Stimulated activated naive CD8-positive, alpha-beta T cell treated with anti-CD3 and anti-CD28 coated beads, Interleukin-15, Interleukin-2, amounts not matched to agents 100 ng/mL and 50 ng/mL, for 24 hours (primary cell): ENCODE results near the gene IL1RAPL2.

Experiments
- H3K27ac Mint-ChIP-seq: one replicate; pipeline ENCODE4 v1.8.0; 2021; ENCODE audit warnings: mild to moderate bottlenecking, mixed read lengths
- H3K27me3 Mint-ChIP-seq: one replicate; pipeline ENCODE4 v1.8.0; 2021; ENCODE audit warnings: mixed read lengths
- H3K36me3 Mint-ChIP-seq: one replicate; pipeline ENCODE4 v1.8.0; 2021; ENCODE audit warnings: low read depth, mixed read lengths
- H3K4me1 Mint-ChIP-seq: one replicate; pipeline ENCODE4 v1.8.0; 2021; ENCODE audit warnings: low read depth, mixed read lengths
- H3K4me3 Mint-ChIP-seq: one replicate; pipeline ENCODE4 v1.8.0; 2021; ENCODE audit warnings: mild to moderate bottlenecking, mixed read lengths
- H3K9me3 Mint-ChIP-seq: one replicate; pipeline ENCODE4 v1.8.0; 2021; ENCODE audit warnings: mixed read lengths

Gene IL1RAPL2

GRCh38 chrX:105553118-105553517 is 987.1 kb downstream of the IL1RAPL2 start:
- Mint-ChIP-seq H3K27me3 (no peaks in the 10 kb centered on the region), H3K4me3 (no peak overlapping the region), H3K27ac (no peak overlapping the region), H3K9me3 (no peaks in the 10 kb centered on the region), H3K4me1 (no peaks in the 10 kb centered on the region), H3K36me3 (no peaks in the 10 kb centered on the region)

DNA sequence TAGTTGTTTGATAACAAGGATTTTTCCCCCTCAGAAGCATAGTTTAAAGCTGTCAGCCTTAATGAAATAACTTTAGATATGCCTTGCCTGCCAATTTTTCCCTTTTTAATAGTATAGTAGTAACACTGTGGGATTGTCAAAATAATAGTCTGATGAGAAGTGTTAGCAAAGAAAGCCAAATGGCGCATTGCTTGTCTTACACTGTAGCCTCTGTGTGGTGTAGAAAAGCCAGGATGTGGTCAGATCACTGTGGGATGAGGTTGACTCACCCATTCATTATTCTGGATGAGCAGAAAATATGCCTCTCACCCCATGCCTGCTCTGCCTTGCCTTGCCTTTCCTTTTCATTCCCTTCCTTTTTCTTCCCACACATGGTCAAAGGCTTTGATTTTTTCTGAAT is 998.5 kb downstream of the IL1RAPL2 start:
- Mint-ChIP-seq H3K36me3 (no peaks in the 10 kb centered on the region), H3K27me3 (no peaks in the 10 kb centered on the region)

DNA sequence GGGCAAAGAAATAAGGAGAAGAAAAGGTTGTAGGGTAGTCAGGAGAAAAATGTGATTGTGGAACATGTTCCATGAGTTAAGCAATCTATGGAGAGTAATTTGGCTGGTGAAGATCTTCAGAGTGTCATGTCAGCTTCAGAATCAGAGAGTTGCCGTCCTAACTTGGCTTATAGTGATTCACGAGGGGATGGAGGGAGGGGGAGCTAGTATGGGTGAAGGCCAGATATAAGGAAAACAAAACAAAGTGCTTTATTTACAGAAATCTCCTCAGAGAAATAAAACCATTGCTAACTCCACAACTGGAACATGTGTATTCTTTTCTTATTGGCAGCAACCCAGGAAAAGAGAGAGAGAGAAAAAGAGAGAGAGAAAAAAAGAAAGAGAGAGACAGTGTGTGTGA is 999.9 kb downstream of the IL1RAPL2 start:
- Mint-ChIP-seq H3K27ac (no peak overlapping the region), H3K4me1 (no peaks in the 10 kb centered on the region), H3K27me3 (no peaks in the 10 kb centered on the region), H3K36me3 (no peaks in the 10 kb centered on the region), H3K4me3 (no peak overlapping the region), H3K9me3 (peaks cover 6% of the 10 kb centered on the region)

More for the DNA sequence above, 998.5 kb downstream of the IL1RAPL2 start:
- H3K4me1 Mint-ChIP-seq: no peaks in the 10 kb centered on the region
- no peak overlapping the region for H3K4me3 Mint-ChIP-seq
- no peak overlapping the region for H3K27ac Mint-ChIP-seq
- peaks cover 9% of the 10 kb centered on the region for H3K9me3 Mint-ChIP-seq

DNA sequence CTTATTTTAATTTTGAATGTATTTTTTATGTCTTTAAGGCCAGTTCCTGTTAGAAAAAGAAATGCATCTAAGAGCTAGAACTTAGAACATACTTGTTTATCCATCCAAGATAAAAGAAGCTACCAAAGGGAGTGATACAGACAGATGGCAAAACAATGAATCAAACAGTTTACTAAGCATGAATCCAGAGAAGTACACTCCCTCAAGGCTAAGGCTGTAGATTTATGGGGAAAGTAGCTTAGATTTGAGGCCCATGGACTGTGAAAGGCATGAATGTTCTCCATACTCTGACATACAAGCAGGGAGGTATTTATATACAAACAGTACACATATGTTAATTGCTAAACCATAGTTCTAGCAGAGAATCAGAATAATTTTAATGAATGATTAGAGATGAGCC is 1001.1 kb downstream of the IL1RAPL2 start:
- Mint-ChIP-seq H3K4me3 (no peak overlapping the region), H3K9me3 (peaks cover 6% of the 10 kb centered on the region), H3K36me3 (no peaks in the 10 kb centered on the region), H3K4me1 (no peaks in the 10 kb centered on the region), H3K27me3 (no peaks in the 10 kb centered on the region), H3K27ac (no peak overlapping the region)

DNA sequence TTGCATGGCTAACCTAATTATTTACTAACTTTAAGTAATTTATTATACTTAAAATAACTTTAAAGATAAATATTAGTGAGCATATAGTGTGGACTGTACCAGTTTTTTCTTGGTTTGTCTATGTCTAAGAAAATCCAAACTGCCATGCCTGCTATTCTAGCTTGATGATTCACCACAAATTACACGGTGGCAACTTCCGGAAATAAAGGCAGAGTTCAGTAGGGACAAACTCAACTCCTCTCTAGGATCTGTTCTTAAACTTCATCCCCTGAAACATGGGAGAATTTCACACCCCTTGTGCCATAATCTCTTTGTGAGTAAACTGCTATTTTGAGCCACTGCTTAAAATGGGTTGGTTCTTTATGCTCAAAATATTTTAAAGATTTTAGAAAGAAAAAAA is 1042.7 kb downstream of the IL1RAPL2 start:
- no peak overlapping the region for H3K27ac Mint-ChIP-seq
- H3K4me1 Mint-ChIP-seq: no peaks in the 10 kb centered on the region
- no peaks in the 10 kb centered on the region for H3K9me3 Mint-ChIP-seq
- H3K36me3 Mint-ChIP-seq: no peaks in the 10 kb centered on the region
- no peaks in the 10 kb centered on the region for H3K27me3 Mint-ChIP-seq
- no peak overlapping the region for H3K4me3 Mint-ChIP-seq

- Mint-ChIP-seq H3K9me3 (no peaks in the 10 kb centered on the region), H3K4me1 (no peaks in the 10 kb centered on the region), H3K27me3 (no peaks in the 10 kb centered on the region), H3K36me3 (no peaks in the 10 kb centered on the region), H3K27ac (no peak overlapping the region), H3K4me3 (no peak overlapping the region)
Measured at GRCh38 chrX:105609530-105609929, 1043.5 kb downstream of the IL1RAPL2 start.

DNA sequence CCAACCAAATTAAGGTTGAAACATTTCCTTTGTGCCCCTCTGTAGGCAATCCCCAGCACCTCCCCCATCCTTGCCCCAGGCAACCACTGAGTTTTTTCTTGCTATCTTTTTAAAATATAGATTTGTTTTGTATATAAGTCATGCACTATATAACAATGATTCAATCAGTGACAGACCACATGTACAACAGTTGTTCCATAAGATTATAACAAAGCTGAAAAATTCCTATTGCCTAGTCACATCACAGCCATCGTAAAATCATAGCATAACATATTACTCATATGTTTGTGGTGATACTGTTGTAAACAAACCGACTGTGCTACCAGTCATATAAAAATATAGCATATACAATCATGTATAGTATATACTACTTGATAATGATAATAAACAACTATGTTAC is 1044.4 kb downstream of the IL1RAPL2 start:
- Mint-ChIP-seq H3K9me3 (no peaks in the 10 kb centered on the region), H3K4me3 (no peak overlapping the region), H3K27ac (no peak overlapping the region), H3K36me3 (no peaks in the 10 kb centered on the region), H3K27me3 (no peaks in the 10 kb centered on the region), H3K4me1 (no peaks in the 10 kb centered on the region)

DNA sequence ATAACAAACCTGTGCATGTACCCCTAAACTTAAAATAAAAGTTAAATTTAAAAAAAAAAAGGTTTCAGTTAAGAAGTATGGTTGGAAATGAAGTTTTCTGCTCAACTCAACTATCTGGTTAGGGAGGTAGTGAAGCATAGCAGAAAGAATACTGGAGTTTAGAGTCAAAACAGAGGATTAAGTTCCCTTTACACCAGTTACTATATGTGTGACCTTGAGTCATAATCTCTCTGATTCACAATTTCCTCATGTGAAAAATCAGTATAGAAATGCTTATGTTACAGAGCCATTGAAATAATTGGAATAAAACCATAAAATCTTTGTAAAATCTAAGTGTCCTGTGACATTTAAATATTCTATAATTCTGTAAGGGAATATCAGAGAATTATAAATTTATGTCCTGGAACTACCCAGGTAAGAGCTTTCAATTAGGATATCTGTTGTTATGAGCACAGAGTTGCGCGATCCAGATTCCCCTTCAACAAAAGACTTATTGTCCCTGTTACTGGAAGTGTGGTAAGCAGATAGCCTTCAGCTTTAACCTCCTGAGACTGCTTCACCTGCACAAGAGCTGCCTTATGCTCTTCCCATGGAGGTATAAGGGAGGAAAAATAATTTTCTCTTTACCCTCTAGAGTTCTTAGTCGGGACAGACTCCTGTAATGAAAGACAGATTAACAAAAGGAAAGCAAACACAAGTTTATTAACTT is 1052.5 kb downstream of the IL1RAPL2 start:
- H3K4me3 Mint-ChIP-seq: no peak overlapping the region
- H3K27ac Mint-ChIP-seq: no peak overlapping the region
- no peaks in the 10 kb centered on the region for H3K36me3 Mint-ChIP-seq
- no peaks in the 10 kb centered on the region for H3K27me3 Mint-ChIP-seq
- no peaks in the 10 kb centered on the region for H3K9me3 Mint-ChIP-seq
- no peaks in the 10 kb centered on the region for H3K4me1 Mint-ChIP-seq

- H3K27me3 Mint-ChIP-seq: no peaks in the 10 kb centered on the region
- H3K36me3 Mint-ChIP-seq: no peaks in the 10 kb centered on the region
- H3K4me1 Mint-ChIP-seq: no peaks in the 10 kb centered on the region
- H3K4me3 Mint-ChIP-seq: no peak overlapping the region
- H3K9me3 Mint-ChIP-seq: no peaks in the 10 kb centered on the region
- H3K27ac Mint-ChIP-seq: no peak overlapping the region
Measured at GRCh38 chrX:105634180-105634579, 1068.2 kb downstream of the IL1RAPL2 start.

- Mint-ChIP-seq H3K9me3 (no peaks in the 10 kb centered on the region), H3K4me3 (no peak overlapping the region)
Measured at GRCh38 chrX:105635794-105636193, 1069.8 kb downstream of the IL1RAPL2 start.

DNA sequence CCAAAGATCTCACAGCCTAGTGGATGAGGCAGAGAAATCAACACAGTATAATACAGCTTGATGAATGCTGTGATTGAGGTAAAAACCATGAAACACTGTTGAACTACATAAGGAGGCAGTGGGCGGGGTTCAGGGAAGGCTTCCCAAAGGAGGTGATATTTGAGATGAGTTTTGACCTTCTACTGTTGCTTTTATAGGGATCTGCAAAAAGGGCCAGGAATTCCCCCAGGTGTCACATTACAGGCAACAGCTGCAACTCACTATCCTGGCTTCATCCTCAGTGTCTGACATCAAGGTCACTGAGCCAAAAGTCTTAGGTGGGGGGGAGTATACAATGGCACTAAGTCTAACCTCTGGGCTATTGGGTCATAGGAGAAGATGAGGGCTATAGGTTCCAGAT is 1070.7 kb downstream of the IL1RAPL2 start:
- no peaks in the 10 kb centered on the region for H3K9me3 Mint-ChIP-seq
- H3K27ac Mint-ChIP-seq: no peak overlapping the region
- H3K4me3 Mint-ChIP-seq: no peak overlapping the region
- H3K27me3 Mint-ChIP-seq: no peaks in the 10 kb centered on the region
- H3K4me1 Mint-ChIP-seq: no peaks in the 10 kb centered on the region
- no peaks in the 10 kb centered on the region for H3K36me3 Mint-ChIP-seq

More at GRCh38 chrX:105635794-105636193, 1069.8 kb downstream of the IL1RAPL2 start:
- no peaks in the 10 kb centered on the region for H3K36me3 Mint-ChIP-seq
- H3K27me3 Mint-ChIP-seq: no peaks in the 10 kb centered on the region
- no peak overlapping the region for H3K27ac Mint-ChIP-seq
- H3K4me1 Mint-ChIP-seq: no peaks in the 10 kb centered on the region

DNA sequence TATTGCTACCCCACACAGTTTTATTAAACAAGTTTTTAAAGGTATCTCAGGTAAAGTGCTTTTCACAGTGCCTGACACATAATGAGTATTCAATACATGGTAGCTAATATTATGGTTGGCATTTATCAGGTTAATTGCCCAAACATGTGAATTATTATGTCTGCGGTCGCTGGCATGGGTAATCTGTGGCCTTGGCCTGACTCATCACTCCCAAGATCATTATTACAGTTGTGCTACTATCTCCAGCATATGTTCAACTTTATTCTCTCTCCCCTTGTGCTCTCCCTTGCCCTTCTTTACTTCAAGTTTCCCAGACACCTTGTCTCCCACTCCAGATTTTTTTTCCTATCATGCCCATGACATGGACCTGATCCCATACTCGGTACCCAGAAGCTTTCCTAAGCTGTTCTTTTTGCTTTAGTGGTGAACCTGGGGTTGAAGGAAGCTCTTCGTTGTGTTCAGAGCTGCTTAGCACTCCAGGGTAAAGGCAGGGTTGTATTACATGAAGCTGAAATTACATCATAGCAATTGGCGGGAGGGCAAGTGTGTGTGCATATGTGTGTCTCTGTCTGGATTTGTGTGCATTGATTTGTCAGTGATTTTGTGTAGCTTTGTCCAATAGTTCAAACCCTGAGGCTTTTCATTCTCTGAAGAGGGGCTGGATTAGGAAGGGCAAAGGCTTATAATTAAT is 1079.8 kb downstream of the IL1RAPL2 start:
- H3K9me3 Mint-ChIP-seq: peaks cover 3% of the 10 kb centered on the region
- no peak overlapping the region for H3K4me3 Mint-ChIP-seq
- no peaks in the 10 kb centered on the region for H3K4me1 Mint-ChIP-seq
- no peaks in the 10 kb centered on the region for H3K27me3 Mint-ChIP-seq
- H3K27ac Mint-ChIP-seq: no peak overlapping the region
- no peaks in the 10 kb centered on the region for H3K36me3 Mint-ChIP-seq

GRCh38 chrX:105646592-105647372 is 1080.8 kb downstream of the IL1RAPL2 start:
- H3K36me3 Mint-ChIP-seq: no peaks in the 10 kb centered on the region
- no peaks in the 10 kb centered on the region for H3K4me1 Mint-ChIP-seq
- no peak overlapping the region for H3K4me3 Mint-ChIP-seq
- H3K27me3 Mint-ChIP-seq: no peaks in the 10 kb centered on the region
- peaks cover 3% of the 10 kb centered on the region for H3K9me3 Mint-ChIP-seq
- H3K27ac Mint-ChIP-seq: no peak overlapping the region

DNA sequence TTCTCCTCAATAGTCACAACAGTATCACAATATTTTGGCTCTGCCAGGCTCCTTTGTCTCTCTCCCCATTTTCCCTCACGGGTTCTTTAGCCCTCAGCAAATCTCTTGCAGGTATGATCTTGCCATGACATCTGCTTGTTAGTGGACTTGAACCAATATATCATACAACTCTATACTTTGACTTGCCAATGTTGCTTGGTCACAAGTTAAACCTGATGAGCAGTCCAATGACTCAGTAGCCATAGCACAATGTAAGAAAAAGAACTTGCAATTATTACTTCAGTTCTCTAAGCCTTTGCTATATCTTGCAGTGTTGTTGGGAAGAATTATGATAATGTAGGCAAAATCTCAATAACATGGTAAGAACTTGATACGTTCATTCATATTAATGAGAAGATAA is 1081.8 kb downstream of the IL1RAPL2 start:
- H3K27ac Mint-ChIP-seq: no peak overlapping the region

GRCh38 chrX:105648732-105649131 is 1082.7 kb downstream of the IL1RAPL2 start:
- Mint-ChIP-seq H3K27me3 (no peaks in the 10 kb centered on the region), H3K36me3 (no peaks in the 10 kb centered on the region), H3K9me3 (peaks cover 3% of the 10 kb centered on the region), H3K27ac (no peak overlapping the region), H3K4me3 (no peak overlapping the region), H3K4me1 (no peaks in the 10 kb centered on the region)

More for the DNA sequence above, 1081.8 kb downstream of the IL1RAPL2 start:
- no peak overlapping the region for H3K4me3 Mint-ChIP-seq
- no peaks in the 10 kb centered on the region for H3K36me3 Mint-ChIP-seq
- peaks cover 3% of the 10 kb centered on the region for H3K9me3 Mint-ChIP-seq
- H3K27me3 Mint-ChIP-seq: no peaks in the 10 kb centered on the region
- H3K4me1 Mint-ChIP-seq: no peaks in the 10 kb centered on the region
